Ishikawa (cell line): ENCODE measurements around the gene INPP5E.

ENCODE experiments used
- CEBPB ChIP-seq: IDR thresholded peaks from 2 replicates; pipeline ENCODE4 v1.6.1; 2012
- CREB1 ChIP-seq: IDR thresholded peaks from 2 replicates; pipeline ENCODE4 v1.6.1; 2012; ENCODE audit warnings: low read depth
- EGR1 ChIP-seq: IDR thresholded peaks from 2 replicates; pipeline ENCODE4 v1.6.1; 2012
- EP300 ChIP-seq: IDR thresholded peaks from 2 replicates; pipeline ENCODE4 v1.6.1; 2012; ENCODE audit warnings: borderline replicate concordance
- FOXM1 ChIP-seq: IDR thresholded peaks from 2 replicates; pipeline ENCODE4 v1.6.1; 2012; ENCODE audit warnings: low read depth, borderline replicate concordance
- MAX ChIP-seq: IDR thresholded peaks from 2 replicates; pipeline ENCODE4 v1.6.1; 2012
- NFIC ChIP-seq: IDR thresholded peaks from 2 replicates; pipeline ENCODE4 v1.6.1; 2012
- RAD21 ChIP-seq: IDR thresholded peaks from 2 replicates; pipeline ENCODE4 v1.6.1; 2012; ENCODE audit warnings: low read depth
- TAF1 ChIP-seq: IDR thresholded peaks from 2 replicates; pipeline ENCODE4 v1.6.1; 2012; ENCODE audit warnings: low read depth, mild to moderate bottlenecking
- TCF12 ChIP-seq: IDR thresholded peaks from 2 replicates; pipeline ENCODE4 v1.6.1; 2012; ENCODE audit warnings: low read depth
- TEAD4 ChIP-seq: IDR thresholded peaks from 2 replicates; pipeline ENCODE4 v1.6.1; 2012
- YY1 ChIP-seq: IDR thresholded peaks from 2 replicates; pipeline ENCODE4 v1.6.1; 2012; ENCODE audit warnings: low read depth
- ZBTB7A ChIP-seq: IDR thresholded peaks from 2 replicates; pipeline ENCODE4 v1.6.1; 2012; ENCODE audit warnings: low read depth
- TF ChIP-seq, protein P1 (sequence below): IDR thresholded peaks from 2 replicates; pipeline ENCODE4 v1.6.1; 2012; ENCODE audit warnings: low read depth, mild to moderate bottlenecking
- TF ChIP-seq, protein P2 (sequence below): IDR thresholded peaks from 2 replicates; pipeline ENCODE4 v1.6.1; 2012

The INPP5E gene

GRCh38 chr9:136470792-136471469, 31.3 kb upstream of the INPP5E start:
- TF ChIP-seq, protein P1, sequence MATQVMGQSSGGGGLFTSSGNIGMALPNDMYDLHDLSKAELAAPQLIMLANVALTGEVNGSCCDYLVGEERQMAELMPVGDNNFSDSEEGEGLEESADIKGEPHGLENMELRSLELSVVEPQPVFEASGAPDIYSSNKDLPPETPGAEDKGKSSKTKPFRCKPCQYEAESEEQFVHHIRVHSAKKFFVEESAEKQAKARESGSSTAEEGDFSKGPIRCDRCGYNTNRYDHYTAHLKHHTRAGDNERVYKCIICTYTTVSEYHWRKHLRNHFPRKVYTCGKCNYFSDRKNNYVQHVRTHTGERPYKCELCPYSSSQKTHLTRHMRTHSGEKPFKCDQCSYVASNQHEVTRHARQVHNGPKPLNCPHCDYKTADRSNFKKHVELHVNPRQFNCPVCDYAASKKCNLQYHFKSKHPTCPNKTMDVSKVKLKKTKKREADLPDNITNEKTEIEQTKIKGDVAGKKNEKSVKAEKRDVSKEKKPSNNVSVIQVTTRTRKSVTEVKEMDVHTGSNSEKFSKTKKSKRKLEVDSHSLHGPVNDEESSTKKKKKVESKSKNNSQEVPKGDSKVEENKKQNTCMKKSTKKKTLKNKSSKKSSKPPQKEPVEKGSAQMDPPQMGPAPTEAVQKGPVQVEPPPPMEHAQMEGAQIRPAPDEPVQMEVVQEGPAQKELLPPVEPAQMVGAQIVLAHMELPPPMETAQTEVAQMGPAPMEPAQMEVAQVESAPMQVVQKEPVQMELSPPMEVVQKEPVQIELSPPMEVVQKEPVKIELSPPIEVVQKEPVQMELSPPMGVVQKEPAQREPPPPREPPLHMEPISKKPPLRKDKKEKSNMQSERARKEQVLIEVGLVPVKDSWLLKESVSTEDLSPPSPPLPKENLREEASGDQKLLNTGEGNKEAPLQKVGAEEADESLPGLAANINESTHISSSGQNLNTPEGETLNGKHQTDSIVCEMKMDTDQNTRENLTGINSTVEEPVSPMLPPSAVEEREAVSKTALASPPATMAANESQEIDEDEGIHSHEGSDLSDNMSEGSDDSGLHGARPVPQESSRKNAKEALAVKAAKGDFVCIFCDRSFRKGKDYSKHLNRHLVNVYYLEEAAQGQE, result no peak
- no peak for TF ChIP-seq TEAD4
- TF ChIP-seq NFIC, result no peak
- TF ChIP-seq EGR1, result no peak
- TF ChIP-seq MAX, result no peak
- no peak for TF ChIP-seq RAD21

- TF ChIP-seq, protein P1, result no peak
- no peak for TF ChIP-seq TCF12
- TF ChIP-seq CREB1, result no peak
Observed at GRCh38 chr9:136470356-136470755, 30.7 kb upstream of the INPP5E start.

DNA sequence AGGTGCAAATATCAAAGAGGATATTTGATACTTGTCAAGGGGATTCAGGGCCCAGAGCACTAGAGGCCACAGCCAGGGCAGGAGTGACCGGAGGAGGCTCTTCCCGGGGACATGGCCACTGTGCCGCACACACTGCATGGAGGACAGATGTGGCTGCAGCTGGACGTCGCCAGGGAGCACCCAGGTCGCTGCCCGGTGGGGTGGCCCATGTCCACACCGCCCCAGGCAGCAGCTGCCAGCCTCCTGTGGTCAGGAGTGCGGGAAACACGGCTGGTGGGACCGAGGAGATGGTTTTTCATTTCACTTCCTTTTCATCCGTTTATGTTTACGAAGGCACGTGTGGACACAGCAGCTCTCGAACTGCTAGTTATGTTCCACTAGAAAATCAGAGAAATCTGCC, 28.1 kb upstream of the INPP5E start:
- TF ChIP-seq ZBTB7A, result no peak
- TF ChIP-seq NFIC, result no peak
- no peak for TF ChIP-seq MAX
- TF ChIP-seq, protein P1, result no peak
- TF ChIP-seq CEBPB, result no peak
- TF ChIP-seq CREB1, result no peak
- TF ChIP-seq TEAD4, result no peak
- TF ChIP-seq TAF1, result no peak
- TF ChIP-seq, protein P2, sequence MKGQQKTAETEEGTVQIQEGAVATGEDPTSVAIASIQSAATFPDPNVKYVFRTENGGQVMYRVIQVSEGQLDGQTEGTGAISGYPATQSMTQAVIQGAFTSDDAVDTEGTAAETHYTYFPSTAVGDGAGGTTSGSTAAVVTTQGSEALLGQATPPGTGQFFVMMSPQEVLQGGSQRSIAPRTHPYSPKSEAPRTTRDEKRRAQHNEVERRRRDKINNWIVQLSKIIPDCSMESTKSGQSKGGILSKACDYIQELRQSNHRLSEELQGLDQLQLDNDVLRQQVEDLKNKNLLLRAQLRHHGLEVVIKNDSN, result no peak
- TF ChIP-seq YY1, result no peak
- no peak for TF ChIP-seq TCF12
- no peak for TF ChIP-seq FOXM1
- TF ChIP-seq EGR1, result no peak
- no peak for TF ChIP-seq EP300

- no peak for TF ChIP-seq YY1
- no peak for TF ChIP-seq TAF1
- TF ChIP-seq TCF12, result no peak
- TF ChIP-seq NFIC, result no peak
Observed at GRCh38 chr9:136466155-136466541, 26.5 kb upstream of the INPP5E start.

DNA sequence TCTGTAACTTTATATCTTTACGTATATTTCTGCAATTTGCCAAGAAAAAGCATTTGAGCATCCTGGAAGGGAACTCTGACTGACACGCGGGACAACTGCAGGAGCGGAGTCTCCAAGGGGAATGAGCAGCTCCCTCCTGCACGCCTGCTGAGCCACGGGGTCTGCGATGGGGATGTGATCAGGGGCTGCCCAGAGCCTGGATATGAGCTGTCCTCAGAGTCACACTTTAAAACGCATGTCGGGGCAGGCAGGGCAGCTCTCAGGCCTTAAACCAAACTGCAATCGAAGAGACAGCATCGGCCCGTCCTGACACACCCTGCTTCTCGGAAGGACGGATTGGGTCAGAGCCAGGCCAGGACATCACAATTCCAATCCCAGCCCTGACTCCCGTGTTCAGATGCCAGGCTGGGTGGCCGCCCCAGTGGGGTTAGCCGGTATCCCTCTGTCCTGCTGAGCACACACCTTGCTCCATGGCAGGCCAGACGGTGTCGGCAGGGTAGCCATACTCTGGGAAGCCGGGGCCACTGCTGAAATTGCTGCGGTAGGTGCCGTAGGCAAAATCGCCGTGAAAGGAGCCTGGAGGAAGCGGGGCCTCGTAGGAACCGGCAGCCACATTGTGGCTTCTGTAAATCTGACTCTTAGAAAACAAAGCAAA, 26.0 kb upstream of the INPP5E start:
- TF ChIP-seq FOXM1 (no peak), RAD21 (no peak), YY1 (no peak)

- TF ChIP-seq CEBPB (no peak), YY1 (no peak), MAX (no peak), TAF1 (no peak), EP300 (no peak), CREB1 (no peak), ZBTB7A (no peak), TCF12 (no peak), RAD21 (no peak), EGR1 (no peak), FOXM1 (no peak), TEAD4 (no peak), NFIC (no peak)
- TF ChIP-seq, protein P1, result no peak
- TF ChIP-seq, protein P2, result no peak
Observed at GRCh38 chr9:136464241-136464640, 24.6 kb upstream of the INPP5E start.
